ENCODE results near the gene RFC2.

DNA sequence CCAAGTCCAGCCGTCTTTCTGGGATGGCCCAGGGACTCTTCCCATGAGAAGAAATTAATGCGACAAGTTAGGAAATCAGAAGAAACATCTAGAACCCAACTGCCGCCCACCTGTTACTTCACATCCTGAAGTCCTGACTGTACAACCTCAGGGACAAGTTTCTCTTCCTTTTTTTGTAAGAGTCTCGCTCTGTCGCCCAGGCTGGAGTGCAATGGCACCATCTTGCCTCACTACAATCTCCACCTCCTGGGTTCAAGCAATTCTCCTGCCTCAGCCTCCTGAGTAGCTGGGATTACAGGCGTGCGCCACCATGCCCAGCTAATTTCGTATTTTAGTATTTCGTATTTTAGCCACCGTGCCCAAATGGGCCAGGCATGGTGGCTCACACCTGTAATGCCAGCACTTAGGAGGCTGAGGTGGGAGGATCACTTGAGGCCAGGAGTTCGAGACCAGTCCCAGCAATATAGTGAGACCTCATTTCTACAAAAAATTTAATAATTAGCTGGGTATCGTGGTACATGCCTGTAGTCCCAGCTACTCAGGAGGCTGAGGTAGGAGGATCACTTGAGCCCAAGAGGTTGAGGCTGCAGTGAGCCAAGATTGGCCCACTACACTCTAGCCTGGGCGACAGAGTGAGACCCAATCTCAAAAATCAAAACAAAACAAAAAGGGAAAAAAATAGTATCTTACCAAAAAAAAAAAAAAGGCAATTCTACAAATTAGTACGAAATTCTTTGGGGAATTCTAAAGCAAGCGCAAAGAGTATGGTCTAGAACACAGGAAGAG is 23.6 kb downstream of the RFC2 start:
- TF ChIP-seq, protein P1, sequence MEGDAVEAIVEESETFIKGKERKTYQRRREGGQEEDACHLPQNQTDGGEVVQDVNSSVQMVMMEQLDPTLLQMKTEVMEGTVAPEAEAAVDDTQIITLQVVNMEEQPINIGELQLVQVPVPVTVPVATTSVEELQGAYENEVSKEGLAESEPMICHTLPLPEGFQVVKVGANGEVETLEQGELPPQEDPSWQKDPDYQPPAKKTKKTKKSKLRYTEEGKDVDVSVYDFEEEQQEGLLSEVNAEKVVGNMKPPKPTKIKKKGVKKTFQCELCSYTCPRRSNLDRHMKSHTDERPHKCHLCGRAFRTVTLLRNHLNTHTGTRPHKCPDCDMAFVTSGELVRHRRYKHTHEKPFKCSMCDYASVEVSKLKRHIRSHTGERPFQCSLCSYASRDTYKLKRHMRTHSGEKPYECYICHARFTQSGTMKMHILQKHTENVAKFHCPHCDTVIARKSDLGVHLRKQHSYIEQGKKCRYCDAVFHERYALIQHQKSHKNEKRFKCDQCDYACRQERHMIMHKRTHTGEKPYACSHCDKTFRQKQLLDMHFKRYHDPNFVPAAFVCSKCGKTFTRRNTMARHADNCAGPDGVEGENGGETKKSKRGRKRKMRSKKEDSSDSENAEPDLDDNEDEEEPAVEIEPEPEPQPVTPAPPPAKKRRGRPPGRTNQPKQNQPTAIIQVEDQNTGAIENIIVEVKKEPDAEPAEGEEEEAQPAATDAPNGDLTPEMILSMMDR (IDR thresholded peaks at IDR 0.05): no peak
- TF ChIP-seq POLR2A (IDR thresholded peaks at IDR 0.05): no peak
